Activated CD4-positive, alpha-beta memory T cell treated with anti-CD3 and anti-CD28 coated beads, Interleukin-2, amount 10 ng/mL, durations not matched to agents 7 days and 5 days (primary cell): ENCODE data around the gene LHX5. TPM values are rescaled to one million over a fixed set of nuclear protein-coding genes. Genes with fewer than 3 reads are reported as not detected.

Experiments used
- CTCF ChIA-PET: fragments of 350-600 bp; sonication (Branson Sonifier 250); formaldehyde crosslinking; loops from one replicate; lab custom pipeline; 2021; ENCODE audit warnings: antibody characterized with exemption, inconsistent platforms; lab: Charles Lee
- POLR2A ChIA-PET: fragments of 350-600 bp; sonication (Branson Sonifier 250); formaldehyde crosslinking; loops from one replicate; lab custom pipeline; 2021; ENCODE audit warnings: antibody characterized with exemption; lab: Charles Lee
- DNase-seq: peaks from one replicate; pipeline ENCODE4 v3.0.0-alpha.2; 2020
- H3K27ac Mint-ChIP-seq: one replicate; pipeline ENCODE4 v1.8.0; 2021; ENCODE audit warnings: mild to moderate bottlenecking, mixed read lengths
- H3K27me3 Mint-ChIP-seq: one replicate; pipeline ENCODE4 v1.8.0; 2021; ENCODE audit warnings: mixed read lengths
- H3K36me3 Mint-ChIP-seq: one replicate; pipeline ENCODE4 v1.8.0; 2021; ENCODE audit warnings: low read depth, mixed read lengths
- H3K4me1 Mint-ChIP-seq: one replicate; pipeline ENCODE4 v1.8.0; 2021; ENCODE audit warnings: mixed read lengths
- H3K4me3 Mint-ChIP-seq: one replicate; pipeline ENCODE4 v1.8.0; 2021; ENCODE audit warnings: mild to moderate bottlenecking, mixed read lengths
- H3K9me3 Mint-ChIP-seq: one replicate; pipeline ENCODE4 v1.8.0; 2021; ENCODE audit warnings: mixed read lengths
- total RNA-seq, 2 experiments: library from RNA; stranded (reverse); gene quantifications; one replicate each; pipeline ENCODE4 v1.2.3, GENCODE V29; 2021

The LHX5 gene
- total RNA-seq, 2 experiments from 2014 or later, result not detected

GRCh38 chr12:113488322-113488721, 16.7 kb upstream of the LHX5 start:
- H3K27ac Mint-ChIP-seq, result no peak overlapping the region
- DNase-seq, result no peak
- no peaks in the 10 kb centered on the region for H3K9me3 Mint-ChIP-seq
- H3K27me3 Mint-ChIP-seq, result no peaks in the 10 kb centered on the region
- H3K4me1 Mint-ChIP-seq, result no peaks in the 10 kb centered on the region
- no peak overlapping the region for H3K4me3 Mint-ChIP-seq
- CTCF ChIA-PET, result no interaction called here
- H3K36me3 Mint-ChIP-seq, result no peaks in the 10 kb centered on the region
- POLR2A ChIA-PET, result no interaction called here

- CTCF ChIA-PET, result no interaction called here
- peaks cover 5% of the 10 kb centered on the region for H3K27me3 Mint-ChIP-seq
These were observed 15.1 kb upstream of the LHX5 start for GRCh38 chr12:113486722-113487121.

GRCh38 chr12:113485330-113485729, 13.7 kb upstream of the LHX5 start:
- no peak overlapping the region for H3K27ac Mint-ChIP-seq
- peaks cover 1% of the 10 kb centered on the region for H3K36me3 Mint-ChIP-seq
- H3K27me3 Mint-ChIP-seq, result peaks cover 18% of the 10 kb centered on the region
- DNase-seq, result no peak
- ChIA-PET CTCF (no interaction called here), POLR2A (no interaction called here)
- H3K4me1 Mint-ChIP-seq, result no peaks in the 10 kb centered on the region
- no peaks in the 10 kb centered on the region for H3K9me3 Mint-ChIP-seq
- H3K4me3 Mint-ChIP-seq, result no peak overlapping the region

More at GRCh38 chr12:113486722-113487121, 15.1 kb upstream of the LHX5 start:
- no peak overlapping the region for H3K27ac Mint-ChIP-seq
- H3K9me3 Mint-ChIP-seq, result no peaks in the 10 kb centered on the region
- H3K36me3 Mint-ChIP-seq, result no peaks in the 10 kb centered on the region
- no peaks in the 10 kb centered on the region for H3K4me1 Mint-ChIP-seq
- H3K4me3 Mint-ChIP-seq, result no peak overlapping the region
- POLR2A ChIA-PET, result no interaction called here
- no peak for DNase-seq

- POLR2A ChIA-PET, result interaction anchor here (1.2 kb wide), 1 partner anchor 16 kb away, joined by 3 read pairs; no protein-coding TSS in a partner anchor
- no peak overlapping the region for H3K4me3 Mint-ChIP-seq
- peaks cover 4% of the 10 kb centered on the region for H3K4me1 Mint-ChIP-seq
- H3K27ac Mint-ChIP-seq, result no peak overlapping the region
- CTCF ChIA-PET, result no interaction called here
- H3K9me3 Mint-ChIP-seq, result peaks cover 2% of the 10 kb centered on the region
- H3K27me3 Mint-ChIP-seq, result peaks cover 46% of the 10 kb centered on the region
- H3K36me3 Mint-ChIP-seq, result peaks cover 11% of the 10 kb centered on the region
- DNase-seq, result no peak
These were observed 10.7 kb upstream of the LHX5 start for GRCh38 chr12:113482334-113482733.

GRCh38 chr12:113480336-113480971, 8.8 kb upstream of the LHX5 start:
- CTCF ChIA-PET, result no interaction called here

GRCh38 chr12:113479590-113480335, 8.1 kb upstream of the LHX5 start:
- H3K36me3 Mint-ChIP-seq, result peaks cover 11% of the 10 kb centered on the region
- peaks cover 4% of the 10 kb centered on the region for H3K4me1 Mint-ChIP-seq
- DNase-seq, result peak; percentile 35
- peaks cover 2% of the 10 kb centered on the region for H3K9me3 Mint-ChIP-seq
- CTCF ChIA-PET, result interaction anchor here (1.1 kb wide), 1 partner anchor 18 kb away, joined by 4 read pairs; no protein-coding TSS in a partner anchor
- H3K4me3 Mint-ChIP-seq, result peak overlapping the region; percentile 33
- peaks cover 65% of the 10 kb centered on the region for H3K27me3 Mint-ChIP-seq
- H3K27ac Mint-ChIP-seq, result peak overlapping the region; percentile 54
- POLR2A ChIA-PET, result no interaction called here

More at GRCh38 chr12:113480336-113480971, 8.8 kb upstream of the LHX5 start:
- H3K27ac Mint-ChIP-seq, result no peak overlapping the region
- H3K36me3 Mint-ChIP-seq, result peaks cover 11% of the 10 kb centered on the region
- no peak for DNase-seq
- H3K4me1 Mint-ChIP-seq, result peaks cover 4% of the 10 kb centered on the region
- peaks cover 58% of the 10 kb centered on the region for H3K27me3 Mint-ChIP-seq
- POLR2A ChIA-PET, result no interaction called here
- H3K4me3 Mint-ChIP-seq, result peak overlapping the region; percentile 32
- peaks cover 2% of the 10 kb centered on the region for H3K9me3 Mint-ChIP-seq

- no peak for DNase-seq
- Mint-ChIP-seq H3K4me1 (peaks cover 7% of the 10 kb centered on the region), H3K9me3 (peaks cover 2% of the 10 kb centered on the region), H3K4me3 (peak overlapping the region; percentile 33), H3K36me3 (peaks cover 11% of the 10 kb centered on the region), H3K27me3 (peaks cover 71% of the 10 kb centered on the region), H3K27ac (peak overlapping the region; percentile 14)
- POLR2A ChIA-PET, result no interaction called here
- CTCF ChIA-PET, result interaction anchor here (1.1 kb wide), 1 partner anchor 17 kb away, joined by 4 read pairs; no protein-coding TSS in a partner anchor
These were observed 7.5 kb upstream of the LHX5 start for GRCh38 chr12:113479216-113479589.

GRCh38 chr12:113478351-113479011, 6.8 kb upstream of the LHX5 start:
- Mint-ChIP-seq H3K36me3 (peaks cover 11% of the 10 kb centered on the region), H3K4me1 (peaks cover 10% of the 10 kb centered on the region), H3K27me3 (peaks cover 78% of the 10 kb centered on the region), H3K9me3 (peaks cover 2% of the 10 kb centered on the region), H3K27ac (no peak overlapping the region), H3K4me3 (no peak overlapping the region)
- no peak for DNase-seq
- POLR2A ChIA-PET, result no interaction called here
- CTCF ChIA-PET, result interaction anchor here (1.1 kb wide), 1 partner anchor 16 kb away, joined by 4 read pairs; no protein-coding TSS in a partner anchor

- POLR2A ChIA-PET, result no interaction called here
- Mint-ChIP-seq H3K4me1 (peaks cover 13% of the 10 kb centered on the region), H3K9me3 (peaks cover 2% of the 10 kb centered on the region), H3K36me3 (peaks cover 11% of the 10 kb centered on the region), H3K27me3 (peaks cover 85% of the 10 kb centered on the region), H3K27ac (no peak overlapping the region), H3K4me3 (no peak overlapping the region)
- DNase-seq, result no peak
- CTCF ChIA-PET, result no interaction called here
These were observed 6.2 kb upstream of the LHX5 start for GRCh38 chr12:113477842-113478215.

- H3K9me3 Mint-ChIP-seq, result peaks cover 2% of the 10 kb centered on the region
- peaks cover 88% of the 10 kb centered on the region for H3K27me3 Mint-ChIP-seq
- H3K36me3 Mint-ChIP-seq, result peaks cover 11% of the 10 kb centered on the region
- H3K27ac Mint-ChIP-seq, result no peak overlapping the region
- DNase-seq, result no peak
- H3K4me3 Mint-ChIP-seq, result no peak overlapping the region
- ChIA-PET POLR2A (no interaction called here), CTCF (no interaction called here)
- peaks cover 13% of the 10 kb centered on the region for H3K4me1 Mint-ChIP-seq
These were observed 5.6 kb upstream of the LHX5 start for GRCh38 chr12:113477171-113477841.

- Mint-ChIP-seq H3K9me3 (peaks cover 2% of the 10 kb centered on the region), H3K27me3 (peaks cover 88% of the 10 kb centered on the region), H3K4me3 (no peak overlapping the region), H3K36me3 (peaks cover 11% of the 10 kb centered on the region), H3K27ac (no peak overlapping the region), H3K4me1 (peaks cover 13% of the 10 kb centered on the region)
- ChIA-PET POLR2A (no interaction called here), CTCF (no interaction called here)
- DNase-seq, result no peak
These were observed 4.7 kb upstream of the LHX5 start for GRCh38 chr12:113476176-113476986.
